B cell (primary cell): ENCODE results near the gene TANC1.

ENCODE experiments used
- CTCF ChIP-seq: fragments of 200-600 bp; IDR thresholded peaks from one replicate; pipeline ENCODE4 v1.8.0; 2022; ENCODE audit warnings: antibody characterized with exemption, mild to moderate bottlenecking
- EZH2 ChIP-seq: IDR thresholded peaks from 2 replicates; pipeline ENCODE4 v1.6.1; 2012; ENCODE audit warnings: borderline replicate concordance, low read depth, mild to moderate bottlenecking, moderate library complexity, low read length; ENCODE audit not compliant: insufficient read depth, poor library complexity, severe bottlenecking

GRCh38 chr2:159077869-159078268 lies 109.4 kb downstream of the TANC1 start:
- TF ChIP-seq CTCF (no peak), EZH2 (no peak)
